ENCODE measurements around the gene TMEM238.
"Not testable (repeated sequence)": the region's sequence is repeated elsewhere in the genome, so short reads cannot be mapped to it uniquely, and the experiment has no call there.

The TMEM238 gene

GRCh38 chr19:55336101-55336500 lies 48.0 kb downstream of the TMEM238 start:
- no peak for DNase-seq

- no peak for DNase-seq
Measured at GRCh38 chr19:55333870-55334269, 50.2 kb downstream of the TMEM238 start.

GRCh38 chr19:55329791-55330190 lies 54.3 kb downstream of the TMEM238 start:
- DNase-seq = not testable (repeated sequence)

All from NCI-H146 (cell line).